Astrocyte (in vitro differentiated cells and primary cell): ENCODE data around the gene GHSR. TPM values are rescaled to one million over a fixed set of nuclear protein-coding genes. Genes with fewer than 3 reads are reported as not detected.

Experiments used
- DNase-seq: peaks from one replicate; pipeline ENCODE4 v3.0.0-alpha.2; 2010; ENCODE audit warnings: low read depth
- FAIRE-seq: peaks from 2 replicates; lab custom pipeline; 2011; peaks lifted over from hg19 to GRCh38; lab: Jason Lieb, UNC
- H2AFZ ChIP-seq: 2 replicates; pipeline ENCODE4 v1.6.0; 2012; ENCODE audit warnings: low read depth, low read length, inconsistent platforms
- H3K27ac ChIP-seq: 2 replicates; pipeline ENCODE4 v1.5.1; 2011; ENCODE audit warnings: low read depth, low read length, inconsistent platforms
- H3K27me3 ChIP-seq: 2 replicates; pipeline ENCODE4 v1.6.0; 2011; ENCODE audit warnings: low read length, inconsistent platforms; ENCODE audit not compliant: insufficient read depth
- H3K36me3 ChIP-seq: 2 replicates; pipeline ENCODE4 v1.5.1; 2011; ENCODE audit warnings: low read length, inconsistent platforms; ENCODE audit not compliant: insufficient read depth
- H3K4me1 ChIP-seq: 2 replicates; pipeline ENCODE4 v1.5.1; 2011; ENCODE audit warnings: low read length, inconsistent platforms; ENCODE audit not compliant: insufficient read depth
- H3K4me2 ChIP-seq: 2 replicates; pipeline ENCODE4 v1.6.0; 2012; ENCODE audit warnings: low read length, inconsistent platforms
- H3K4me3 ChIP-seq: 2 replicates; pipeline ENCODE4 v1.5.1; 2011; ENCODE audit warnings: low read depth, mild to moderate bottlenecking, low read length, inconsistent platforms; ENCODE audit not compliant: insufficient read depth
- H3K79me2 ChIP-seq: 2 replicates; pipeline ENCODE4 v1.6.0; 2012; ENCODE audit warnings: mild to moderate bottlenecking, low read length, inconsistent platforms; ENCODE audit not compliant: insufficient read depth
- H3K9ac ChIP-seq: 2 replicates; pipeline ENCODE4 v1.6.0; 2012; ENCODE audit warnings: mild to moderate bottlenecking, low read length, inconsistent platforms
- H3K9me3 ChIP-seq: 2 replicates; pipeline ENCODE4 v1.5.1; 2012; ENCODE audit warnings: low read depth, mild to moderate bottlenecking, low read length, inconsistent platforms; ENCODE audit not compliant: insufficient read depth
- H4K20me1 ChIP-seq: 2 replicates; pipeline ENCODE4 v1.6.0; 2012; ENCODE audit warnings: low read length, inconsistent platforms; ENCODE audit not compliant: insufficient read depth
- H3K27ac Mint-ChIP-seq: one replicate; pipeline ENCODE4 v1.8.0; 2021; ENCODE audit warnings: mild to moderate bottlenecking, mixed read lengths; ENCODE audit not compliant: unreplicated experiment
- H3K27me3 Mint-ChIP-seq: one replicate; pipeline ENCODE4 v1.8.0; 2021; ENCODE audit warnings: low read depth, mixed read lengths; ENCODE audit not compliant: unreplicated experiment
- H3K36me3 Mint-ChIP-seq: one replicate; pipeline ENCODE4 v1.8.0; 2021; ENCODE audit warnings: low read depth, mixed read lengths; ENCODE audit not compliant: unreplicated experiment
- H3K4me1 Mint-ChIP-seq: one replicate; pipeline ENCODE4 v1.8.0; 2021; ENCODE audit warnings: low read depth, mixed read lengths; ENCODE audit not compliant: unreplicated experiment
- H3K4me3 Mint-ChIP-seq: one replicate; pipeline ENCODE4 v1.8.0; 2021; ENCODE audit warnings: mild to moderate bottlenecking, moderate library complexity, mixed read lengths; ENCODE audit not compliant: unreplicated experiment
- H3K9me3 Mint-ChIP-seq: one replicate; pipeline ENCODE4 v1.8.0; 2021; ENCODE audit warnings: mild to moderate bottlenecking, mixed read lengths; ENCODE audit not compliant: unreplicated experiment
- EZH2 ChIP-seq: IDR thresholded peaks from 2 replicates; pipeline ENCODE4 v1.6.1; 2012; ENCODE audit warnings: mild to moderate bottlenecking, low read length, inconsistent platforms; ENCODE audit not compliant: insufficient read depth
- total RNA-seq: library from RNA; stranded (reverse); gene quantifications from 2 replicates; pipeline ENCODE4 v1.2.1, GENCODE V29; 2021
- TF ChIP-seq, protein P1 (sequence below): IDR thresholded peaks from 2 replicates; pipeline ENCODE4 v1.5.1; 2011; ENCODE audit warnings: low read depth, mild to moderate bottlenecking, inconsistent platforms, low read length, moderate library complexity; ENCODE audit not compliant: insufficient read depth

Gene GHSR
- total RNA-seq, 1 donor from 2014 or later: not detected

DNA sequence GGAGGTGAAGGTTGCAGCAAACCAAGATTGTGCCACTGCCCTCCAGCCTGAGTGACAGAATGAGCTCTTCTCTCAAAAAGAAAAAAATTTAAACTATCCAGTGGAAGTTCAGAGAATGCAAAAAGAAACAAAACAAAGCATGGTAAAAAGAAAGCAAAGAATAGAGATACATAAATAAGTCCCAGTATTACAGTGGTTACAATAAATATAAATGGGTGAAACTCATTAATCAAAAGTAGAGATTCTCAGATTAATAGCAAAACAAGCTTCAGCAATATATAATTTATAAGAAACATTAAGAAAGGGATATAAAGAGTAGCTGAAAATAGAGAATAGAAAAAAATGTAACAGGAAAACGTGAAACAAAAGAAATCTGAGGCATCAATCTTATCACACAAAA, 23.6 kb upstream of the GHSR start:
- Histone ChIP-seq H3K36me3 (no peaks in the 10 kb centered on the region), H3K27ac (no peak overlapping the region), H3K9me3 (no peaks in the 10 kb centered on the region), H3K4me2 (no peak overlapping the region), H3K9ac (no peak overlapping the region), H3K4me1 (peaks cover 7% of the 10 kb centered on the region), H3K27me3 (no peaks in the 10 kb centered on the region), H3K4me3 (no peak overlapping the region), H2AFZ (no peak overlapping the region), H3K79me2 (no peaks in the 10 kb centered on the region), H4K20me1 (no peaks in the 10 kb centered on the region)
- Mint-ChIP-seq H3K27ac (no peak overlapping the region), H3K4me3 (no peak overlapping the region), H3K36me3 (no peaks in the 10 kb centered on the region), H3K27me3 (no peaks in the 10 kb centered on the region), H3K9me3 (no peaks in the 10 kb centered on the region), H3K4me1 (peaks cover 17% of the 10 kb centered on the region)
- no peak for TF ChIP-seq EZH2
- TF ChIP-seq, protein P1, sequence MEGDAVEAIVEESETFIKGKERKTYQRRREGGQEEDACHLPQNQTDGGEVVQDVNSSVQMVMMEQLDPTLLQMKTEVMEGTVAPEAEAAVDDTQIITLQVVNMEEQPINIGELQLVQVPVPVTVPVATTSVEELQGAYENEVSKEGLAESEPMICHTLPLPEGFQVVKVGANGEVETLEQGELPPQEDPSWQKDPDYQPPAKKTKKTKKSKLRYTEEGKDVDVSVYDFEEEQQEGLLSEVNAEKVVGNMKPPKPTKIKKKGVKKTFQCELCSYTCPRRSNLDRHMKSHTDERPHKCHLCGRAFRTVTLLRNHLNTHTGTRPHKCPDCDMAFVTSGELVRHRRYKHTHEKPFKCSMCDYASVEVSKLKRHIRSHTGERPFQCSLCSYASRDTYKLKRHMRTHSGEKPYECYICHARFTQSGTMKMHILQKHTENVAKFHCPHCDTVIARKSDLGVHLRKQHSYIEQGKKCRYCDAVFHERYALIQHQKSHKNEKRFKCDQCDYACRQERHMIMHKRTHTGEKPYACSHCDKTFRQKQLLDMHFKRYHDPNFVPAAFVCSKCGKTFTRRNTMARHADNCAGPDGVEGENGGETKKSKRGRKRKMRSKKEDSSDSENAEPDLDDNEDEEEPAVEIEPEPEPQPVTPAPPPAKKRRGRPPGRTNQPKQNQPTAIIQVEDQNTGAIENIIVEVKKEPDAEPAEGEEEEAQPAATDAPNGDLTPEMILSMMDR: no peak
- DNase-seq (no peak), FAIRE-seq (no peak)

DNA sequence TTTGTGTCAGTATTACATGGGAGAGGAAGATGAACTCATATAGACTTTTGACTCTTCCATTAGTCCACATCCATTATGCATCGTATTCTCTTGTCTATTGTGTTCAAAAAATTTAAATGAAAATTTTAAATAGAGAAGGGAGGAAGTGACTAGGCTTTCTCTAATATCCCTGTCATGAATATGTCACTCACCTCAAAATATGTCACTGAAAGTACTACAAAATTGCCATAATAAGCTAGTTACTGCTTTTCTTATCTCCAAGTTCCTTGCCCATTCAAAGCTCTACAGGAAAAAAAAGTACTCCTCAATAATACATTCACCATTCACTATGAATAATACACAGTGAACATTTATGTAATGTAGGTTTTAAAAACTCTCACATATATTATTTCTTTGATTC, 22.3 kb upstream of the GHSR start:
- H3K4me3 ChIP-seq: no peak overlapping the region
- no peak overlapping the region for H3K9ac ChIP-seq
- H3K79me2 ChIP-seq: no peaks in the 10 kb centered on the region
- H3K27me3 ChIP-seq: no peaks in the 10 kb centered on the region
- Mint-ChIP-seq H3K36me3 (no peaks in the 10 kb centered on the region), H3K27ac (no peak overlapping the region), H3K9me3 (no peaks in the 10 kb centered on the region), H3K27me3 (no peaks in the 10 kb centered on the region), H3K4me3 (no peak overlapping the region), H3K4me1 (peaks cover 20% of the 10 kb centered on the region)
- DNase-seq (no peak), FAIRE-seq (no peak)
- peaks cover 9% of the 10 kb centered on the region for H3K4me1 ChIP-seq
- no peak overlapping the region for H3K4me2 ChIP-seq
- H3K9me3 ChIP-seq: no peaks in the 10 kb centered on the region
- H2AFZ ChIP-seq: no peak overlapping the region
- no peak overlapping the region for H3K27ac ChIP-seq
- no peaks in the 10 kb centered on the region for H4K20me1 ChIP-seq
- no peak for TF ChIP-seq EZH2
- TF ChIP-seq, protein P1: no peak
- H3K36me3 ChIP-seq: no peaks in the 10 kb centered on the region

- Mint-ChIP-seq H3K9me3 (no peaks in the 10 kb centered on the region), H3K27me3 (no peaks in the 10 kb centered on the region), H3K27ac (peak overlapping the region; percentile 68), H3K4me3 (no peak overlapping the region), H3K36me3 (no peaks in the 10 kb centered on the region), H3K4me1 (peaks cover 24% of the 10 kb centered on the region)
- no peaks in the 10 kb centered on the region for H3K36me3 ChIP-seq
- H2AFZ ChIP-seq: no peak overlapping the region
- H3K4me1 ChIP-seq: peaks cover 9% of the 10 kb centered on the region
- no peak overlapping the region for H3K9ac ChIP-seq
- peak; percentile 74 for DNase-seq
- H3K27ac ChIP-seq: no peak overlapping the region
- no peaks in the 10 kb centered on the region for H4K20me1 ChIP-seq
- H3K4me2 ChIP-seq: no peak overlapping the region
- no peak overlapping the region for H3K4me3 ChIP-seq
- no peak for TF ChIP-seq EZH2
- TF ChIP-seq, protein P1: no peak
- no peaks in the 10 kb centered on the region for H3K27me3 ChIP-seq
- no peaks in the 10 kb centered on the region for H3K79me2 ChIP-seq
- H3K9me3 ChIP-seq: no peaks in the 10 kb centered on the region
- peak; percentile 69 for FAIRE-seq
Measured at GRCh38 chr3:172467170-172467824, 19.0 kb upstream of the GHSR start.
